GM19452 (cell line): ENCODE measurements around the gene TEC.
"Not testable (repeated sequence)": the region's sequence is repeated elsewhere in the genome, so short reads cannot be mapped to it uniquely, and the experiment has no call there.

ENCODE experiments used
- ATAC-seq: cut with Tn5 transposase; IDR thresholded peaks from one replicate; pipeline ENCODE4 v1.9.1; 2021; ENCODE audit not compliant: unreplicated experiment

TEC gene

DNA sequence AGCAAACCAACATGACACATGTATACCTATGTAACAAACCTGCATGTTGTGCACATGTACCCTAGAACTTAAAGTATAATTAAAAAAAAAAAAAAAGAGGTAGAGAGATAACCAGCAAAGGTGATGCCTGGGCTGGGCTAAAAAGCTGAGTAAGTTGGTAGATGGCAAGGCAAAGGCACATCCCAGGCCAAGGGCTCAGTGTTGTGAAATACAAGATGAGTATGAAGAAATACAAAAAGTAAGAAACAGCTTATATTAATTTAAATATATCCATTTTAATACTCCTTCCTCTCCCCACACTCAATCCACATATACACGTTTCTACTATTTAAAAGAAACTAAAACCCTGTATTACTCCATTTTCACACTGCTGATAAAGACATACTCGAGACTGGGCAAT lies 25.8 kb downstream of the TEC start:
- no peak for ATAC-seq

DNA sequence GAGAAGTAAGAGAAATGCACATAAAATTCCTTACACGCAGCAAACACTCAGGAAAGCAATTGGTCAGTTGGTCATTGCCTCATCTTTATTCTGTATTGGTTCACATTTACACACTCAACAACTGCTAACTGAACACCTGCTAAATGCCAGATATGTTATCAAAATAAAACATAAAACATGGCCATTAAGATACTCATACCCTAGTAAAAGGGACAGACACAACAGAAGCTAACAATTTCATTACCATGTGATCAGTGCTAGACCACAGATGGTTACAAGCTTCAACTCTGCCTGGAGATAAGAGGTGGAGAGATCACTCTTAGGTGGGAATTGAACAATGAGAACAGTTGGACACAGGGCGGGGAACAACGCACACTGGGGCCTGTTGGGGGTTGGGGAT lies 26.2 kb downstream of the TEC start:
- ATAC-seq, result no peak

DNA sequence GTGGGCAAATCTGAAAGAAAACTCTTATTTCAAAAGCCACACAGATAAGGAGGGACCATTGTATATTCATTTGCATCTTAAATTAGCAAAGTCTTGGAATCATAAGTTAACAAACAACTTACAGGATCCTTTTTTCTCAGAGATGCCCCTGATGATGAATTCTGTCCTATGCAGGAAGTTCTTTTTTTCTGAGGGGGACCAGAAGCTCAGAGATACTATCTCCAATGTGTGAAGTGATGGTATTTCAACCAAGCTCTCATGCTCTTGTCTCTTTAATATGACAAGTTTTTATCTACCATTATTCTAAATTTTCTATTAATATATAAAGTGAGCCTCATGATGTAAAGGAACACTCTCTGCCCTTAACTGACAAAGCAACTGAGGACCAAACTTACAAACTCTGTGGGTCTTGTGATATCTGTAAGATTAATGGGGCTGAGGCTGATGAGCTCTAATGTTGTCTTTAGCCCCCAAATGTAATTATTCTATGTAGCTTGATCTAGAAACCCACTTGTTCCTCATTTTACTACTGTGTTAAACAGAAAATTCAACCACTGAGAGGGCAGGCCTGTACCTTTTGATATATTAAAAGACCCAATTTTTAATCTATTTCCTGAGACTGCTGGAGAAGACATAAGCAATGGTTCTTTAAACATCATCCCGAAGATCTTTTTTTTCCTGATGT lies 27.0 kb downstream of the TEC start:
- no peak for ATAC-seq

DNA sequence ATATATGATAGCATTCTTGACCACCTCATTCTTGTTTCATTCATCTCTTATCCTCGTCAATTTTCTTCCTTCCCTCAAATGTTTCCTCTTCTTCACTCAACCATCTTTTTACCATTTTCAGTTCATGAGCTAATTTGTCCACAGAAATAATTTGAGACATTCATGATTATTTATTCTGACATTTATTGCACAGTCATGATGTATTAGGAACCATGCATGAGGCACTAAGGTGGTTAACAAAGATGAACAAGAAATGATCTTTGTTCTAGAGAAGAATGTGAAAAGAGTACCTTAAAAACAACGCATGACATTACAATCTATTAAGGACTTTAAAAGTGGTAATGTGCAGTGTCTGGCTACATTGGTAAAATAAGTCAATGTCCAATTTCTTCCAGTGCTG lies 27.9 kb downstream of the TEC start:
- ATAC-seq, result no peak

DNA sequence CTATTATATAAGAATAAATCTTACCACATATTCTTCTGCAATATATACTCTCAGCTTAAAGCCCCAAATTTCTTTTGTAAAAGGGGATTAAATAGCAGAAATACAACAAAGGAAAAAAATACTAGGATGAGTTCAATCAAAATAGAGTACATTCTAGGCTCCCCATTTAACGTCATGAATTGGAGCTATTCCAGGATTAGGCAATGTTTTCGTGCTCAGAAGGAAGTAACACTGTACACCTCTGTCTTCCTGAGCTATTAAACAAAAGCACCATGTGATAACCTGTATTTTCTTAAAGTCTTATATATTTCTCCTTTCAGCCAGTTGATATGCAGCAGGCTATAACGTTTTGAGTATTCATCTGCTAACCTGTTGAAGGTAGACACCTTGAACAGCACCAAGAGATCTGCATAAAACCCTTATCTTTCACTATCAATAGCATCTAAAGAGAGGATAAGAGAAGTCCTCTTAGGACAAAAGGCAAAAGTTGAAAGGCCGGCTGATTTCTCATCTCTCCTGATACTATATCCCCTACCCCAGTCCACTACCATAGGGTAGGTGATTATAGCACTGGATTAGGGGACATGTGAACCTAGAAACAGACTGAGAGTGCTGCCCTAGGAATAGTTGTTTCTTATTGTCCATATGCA lies 31.5 kb downstream of the TEC start:
- ATAC-seq, result no peak

DNA sequence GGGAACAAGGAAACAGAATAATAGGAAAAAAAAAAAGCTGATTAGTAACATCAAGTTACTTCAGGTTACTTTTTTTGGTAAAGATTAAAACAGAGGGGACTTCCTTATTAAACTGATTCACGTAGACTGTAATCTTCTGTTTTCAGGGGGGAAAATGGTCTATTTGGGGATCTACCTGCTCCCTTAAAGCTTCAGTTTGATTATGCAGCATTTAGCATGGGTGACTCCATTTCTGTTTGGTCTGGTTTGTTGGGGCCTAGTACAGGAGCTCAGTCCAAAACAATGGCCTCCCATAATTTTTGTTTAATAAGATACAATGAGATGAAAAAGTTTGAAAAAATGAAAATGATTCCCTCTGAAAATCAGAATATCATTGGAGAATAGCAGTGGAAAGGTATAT lies 34.6 kb downstream of the TEC start:
- no peak for ATAC-seq

DNA sequence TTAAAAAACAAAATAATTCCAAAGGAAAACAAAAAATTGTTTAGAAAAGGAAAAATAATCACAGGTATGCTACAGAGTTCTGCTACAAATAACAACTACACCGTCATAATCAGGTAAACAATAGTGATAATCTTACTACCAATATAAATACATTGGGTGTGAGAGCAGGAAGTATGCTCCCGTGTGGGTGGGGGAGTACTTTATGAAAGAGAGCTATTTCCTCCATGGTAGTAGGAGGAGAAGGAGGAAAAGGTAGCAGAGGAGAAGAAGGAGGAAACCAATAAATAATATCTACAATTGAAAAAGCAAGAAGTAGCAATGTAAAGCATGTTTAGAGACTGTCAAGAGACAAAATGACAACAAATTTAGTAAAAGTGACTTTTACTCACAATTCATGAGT lies 35.1 kb downstream of the TEC start:
- no peak for ATAC-seq

DNA sequence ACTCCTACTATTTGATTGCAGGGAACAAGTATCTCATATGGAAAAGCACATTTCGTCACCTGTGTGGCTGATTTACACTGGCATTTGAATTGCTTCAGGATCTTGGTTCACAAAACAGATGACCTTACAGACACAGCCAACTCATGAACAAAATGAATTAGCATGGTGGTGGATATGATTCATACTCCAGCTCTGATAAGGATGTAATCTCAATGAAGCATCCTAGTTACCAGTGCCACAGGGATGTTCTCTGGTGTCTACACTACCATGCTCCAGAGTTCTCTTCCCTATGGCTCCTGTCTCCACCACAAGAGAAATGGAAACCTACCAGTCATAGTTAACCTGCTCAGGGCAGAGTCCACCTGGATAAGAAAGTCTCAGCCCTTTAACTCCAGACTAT lies 40.7 kb downstream of the TEC start:
- ATAC-seq, result no peak

DNA sequence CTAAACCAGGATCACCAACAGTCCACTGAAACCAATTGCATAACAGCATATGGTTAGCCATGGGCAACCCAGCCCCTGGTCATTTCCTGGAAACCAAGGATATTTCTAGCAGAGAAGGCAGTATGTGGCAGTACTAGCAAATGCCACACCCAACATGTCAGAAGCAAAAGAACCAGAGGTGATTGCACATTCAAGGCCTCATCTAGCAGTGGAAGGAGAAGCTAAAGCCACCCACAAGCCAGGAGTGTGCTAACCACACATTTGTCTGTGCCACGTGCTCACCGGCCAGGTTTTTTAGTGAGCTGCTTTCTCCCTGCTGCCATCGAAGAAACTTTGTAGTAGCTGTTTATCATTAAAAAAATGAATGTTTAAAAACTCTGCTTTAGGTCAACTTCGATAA lies 42.0 kb downstream of the TEC start:
- no peak for ATAC-seq

DNA sequence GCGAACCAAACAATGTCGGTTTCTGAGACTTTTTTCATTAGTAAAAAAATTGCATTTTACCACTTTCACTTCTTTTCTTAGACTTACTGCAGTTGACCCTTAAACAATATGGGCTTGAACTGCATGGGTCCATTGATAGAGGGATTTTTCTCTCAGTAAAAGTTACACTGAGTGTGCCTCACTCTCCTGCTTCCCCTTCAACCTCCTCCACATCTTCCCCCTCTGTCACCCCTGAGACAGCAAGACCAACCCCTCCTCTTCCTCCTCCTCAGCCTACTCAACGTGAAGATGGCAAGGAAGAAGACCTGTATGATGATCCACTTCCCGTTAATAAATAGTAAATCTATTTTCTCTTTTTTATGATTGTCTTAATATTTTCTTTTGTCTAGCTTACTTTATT lies 43.4 kb downstream of the TEC start:
- no peak for ATAC-seq

DNA sequence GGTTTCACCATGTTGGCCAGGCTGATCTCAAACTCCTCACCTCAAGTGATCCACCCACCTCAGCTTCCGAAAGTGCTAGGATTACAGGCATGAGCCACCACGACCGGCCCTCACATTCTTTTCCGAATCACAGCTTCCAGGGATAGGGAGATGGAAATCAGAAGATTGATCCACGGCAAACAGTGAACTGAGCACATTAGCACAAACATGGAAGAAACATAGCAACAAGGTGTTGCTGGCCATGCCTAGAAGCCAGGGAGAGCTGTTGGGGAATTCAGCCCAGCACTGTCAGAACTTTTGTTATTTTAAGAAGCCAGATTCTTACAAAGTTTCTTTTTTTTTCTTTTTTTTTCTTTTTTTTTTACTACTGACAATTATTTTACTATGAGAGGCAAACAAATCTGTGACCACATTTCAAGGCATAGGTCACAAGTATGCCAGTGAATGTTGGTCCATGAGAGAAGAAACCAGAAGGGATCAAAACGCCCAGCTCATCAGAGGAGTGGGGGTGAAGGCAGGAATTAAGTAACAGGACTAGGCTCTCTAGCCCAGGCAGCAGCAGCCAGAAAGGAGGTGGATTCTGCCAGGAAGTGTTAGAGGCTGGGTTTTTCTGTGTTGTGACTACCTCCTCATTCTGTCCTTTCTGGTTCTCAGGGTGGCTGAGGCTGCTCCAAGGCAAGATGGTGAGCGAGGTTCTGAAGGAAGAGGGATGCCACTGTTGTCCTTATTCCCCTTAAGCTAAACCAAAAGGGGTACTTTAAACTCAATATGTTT lies 44.1 kb downstream of the TEC start:
- ATAC-seq, result no peak

DNA sequence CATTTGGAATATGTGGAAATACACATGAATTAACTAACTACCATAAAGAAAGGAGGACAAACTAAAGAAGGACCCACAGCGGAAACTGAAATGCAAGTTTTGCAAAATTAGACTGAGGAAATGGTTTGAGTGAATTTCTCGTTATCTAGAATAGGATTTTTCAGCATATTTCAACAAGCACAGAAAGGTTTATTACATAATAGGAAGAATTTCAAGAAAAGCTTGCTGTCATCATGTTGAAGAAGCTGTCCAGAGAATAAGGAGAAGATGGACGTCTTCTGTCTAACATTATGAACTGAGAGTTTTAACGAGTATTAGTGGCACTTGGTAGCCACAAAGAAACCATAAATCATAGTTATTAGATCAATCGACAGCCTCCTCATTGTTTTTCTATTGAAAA lies 45.0 kb downstream of the TEC start:
- no peak for ATAC-seq

DNA sequence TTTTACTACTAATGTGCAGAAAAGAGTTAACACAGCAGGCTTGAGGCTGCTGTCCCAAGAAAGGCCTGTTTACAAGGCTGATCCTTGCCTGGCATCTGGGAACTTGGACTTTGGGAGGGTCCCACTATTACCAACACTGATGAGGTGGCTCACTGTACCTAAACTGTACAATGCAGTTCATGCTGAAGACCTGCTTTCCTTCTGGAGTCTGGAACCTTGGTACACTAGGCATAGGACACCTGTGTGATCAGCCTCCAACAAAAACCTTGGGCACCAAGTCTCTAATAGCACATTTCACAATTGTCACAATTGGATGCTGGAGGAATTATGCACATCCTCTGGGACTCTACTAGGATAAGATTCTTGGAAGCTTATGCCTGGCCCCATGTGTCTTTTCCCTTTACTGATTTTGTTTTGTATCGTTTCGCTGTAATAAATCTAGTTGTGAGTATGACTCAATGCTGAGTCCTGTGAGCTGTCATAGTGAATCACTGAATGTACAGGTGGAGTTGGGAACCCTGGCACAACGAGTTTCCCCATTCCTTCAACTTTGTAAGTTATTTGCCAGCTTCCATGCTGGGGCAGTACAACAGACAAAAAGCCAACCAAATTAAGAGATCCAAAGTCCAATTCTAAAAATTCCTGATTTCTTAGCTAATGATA lies 45.9 kb downstream of the TEC start:
- ATAC-seq, result no peak

DNA sequence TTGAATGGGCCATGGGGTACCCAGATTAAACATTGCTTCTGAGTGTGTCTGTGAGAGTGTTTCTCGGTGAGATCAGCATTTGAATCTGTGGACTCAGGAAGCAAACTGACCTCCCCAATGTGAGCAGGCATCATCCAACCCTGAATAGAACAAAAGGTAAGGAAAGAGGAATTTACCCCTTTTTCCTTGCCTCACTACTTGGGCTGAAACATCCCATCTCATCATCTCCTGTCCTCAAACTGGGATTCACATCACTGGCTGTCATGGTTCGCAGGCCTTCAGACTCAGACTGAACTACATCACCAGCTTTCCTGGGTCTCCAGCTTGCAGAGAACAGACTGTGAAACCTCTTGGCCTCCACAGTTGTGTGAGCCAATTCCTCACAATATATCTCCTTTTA lies 47.1 kb downstream of the TEC start:
- ATAC-seq, result no peak

DNA sequence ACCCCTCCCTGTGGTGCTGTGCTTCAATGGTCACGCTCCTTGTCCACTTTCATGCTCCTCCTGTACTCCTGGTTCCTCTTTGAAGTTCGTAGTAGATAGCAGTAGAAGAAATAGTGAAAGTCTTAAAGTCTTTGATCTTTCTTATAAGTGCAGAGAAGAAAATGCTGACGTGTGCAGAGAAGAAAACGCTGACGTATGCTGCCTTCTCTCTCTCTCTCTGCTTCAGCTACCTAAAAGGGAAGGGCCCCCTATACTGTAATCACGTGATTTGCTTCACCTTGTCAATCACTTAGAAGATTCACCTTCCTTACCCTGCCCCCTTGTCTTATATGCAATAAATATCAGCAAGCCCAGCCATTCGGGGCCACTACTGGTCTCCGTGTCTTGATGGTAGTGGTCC lies 50.2 kb downstream of the TEC start:
- ATAC-seq, result not testable (repeated sequence)

DNA sequence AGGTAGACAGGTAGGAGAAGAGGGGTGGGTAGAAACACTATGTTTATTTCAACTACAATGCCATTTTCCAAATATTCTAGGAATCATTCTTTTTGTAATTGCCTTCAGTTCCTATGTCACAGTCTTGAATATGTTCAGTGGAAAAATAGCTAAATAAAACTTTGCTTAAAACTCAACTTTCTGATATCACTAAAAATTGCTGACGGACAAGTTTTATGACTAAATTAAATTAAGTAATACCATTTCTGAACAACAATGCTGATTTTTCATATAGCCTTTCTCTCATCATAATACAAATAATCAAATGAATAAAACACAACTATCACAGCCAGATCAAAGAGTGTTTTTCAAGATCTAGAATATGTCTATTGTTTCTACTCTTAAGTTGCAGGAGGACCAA lies 53.1 kb downstream of the TEC start:
- ATAC-seq, result no peak

DNA sequence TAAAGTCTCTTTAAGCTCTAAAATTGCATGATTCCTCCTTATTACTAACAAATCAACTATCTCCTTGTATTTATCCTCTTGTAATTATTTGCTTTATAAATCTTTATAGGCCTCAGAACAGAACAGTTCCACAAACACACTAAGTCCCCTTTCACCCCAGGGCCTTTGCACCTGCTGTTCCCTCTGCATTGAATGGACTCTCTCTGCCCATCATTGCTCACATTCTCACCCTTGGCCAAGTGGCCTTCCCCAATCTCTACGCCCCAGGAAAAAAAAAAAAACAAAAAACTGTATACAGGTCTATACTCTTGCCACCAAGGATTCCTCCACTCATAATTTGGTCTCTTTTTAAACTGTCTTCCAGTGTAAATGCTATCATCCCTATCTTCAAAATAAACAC lies 53.7 kb downstream of the TEC start:
- no peak for ATAC-seq

DNA sequence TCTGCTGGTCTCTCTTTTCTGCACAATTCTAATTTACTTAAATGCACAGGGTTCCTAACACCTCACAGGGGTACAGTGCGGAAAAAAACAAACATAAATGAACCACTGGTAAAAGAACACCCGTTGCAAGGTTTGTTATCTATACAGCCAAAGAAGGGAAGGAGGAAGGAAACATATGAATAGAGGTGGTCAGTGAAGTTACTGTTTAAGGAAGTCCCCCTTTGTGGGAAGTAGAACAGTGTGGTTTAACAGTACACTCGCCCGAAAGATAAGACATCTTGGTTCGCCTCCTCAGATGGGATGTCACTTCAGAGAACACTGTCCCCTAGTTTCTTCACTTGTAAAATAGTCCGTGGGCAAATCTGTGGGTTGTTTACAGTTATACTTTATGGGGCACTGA lies 57.5 kb downstream of the TEC start:
- ATAC-seq, result peak; percentile 83

DNA sequence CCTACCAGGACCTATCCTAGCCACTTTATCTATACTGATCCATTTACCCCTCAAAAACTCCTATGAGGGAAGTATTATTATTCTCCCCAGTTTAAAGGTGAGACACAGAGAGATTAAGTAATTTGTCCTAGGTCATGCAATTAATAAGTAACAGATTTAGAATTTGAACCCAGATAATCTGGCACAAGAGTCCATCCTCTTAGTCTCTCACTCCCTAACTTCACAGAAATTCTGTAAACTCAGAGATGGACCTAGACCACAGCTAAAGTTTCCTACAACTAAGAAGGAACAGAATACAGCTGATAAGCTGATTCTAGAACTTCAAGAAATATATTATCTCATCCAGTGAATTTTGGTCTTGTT lies 58.7 kb downstream of the TEC start:
- no peak for ATAC-seq

DNA sequence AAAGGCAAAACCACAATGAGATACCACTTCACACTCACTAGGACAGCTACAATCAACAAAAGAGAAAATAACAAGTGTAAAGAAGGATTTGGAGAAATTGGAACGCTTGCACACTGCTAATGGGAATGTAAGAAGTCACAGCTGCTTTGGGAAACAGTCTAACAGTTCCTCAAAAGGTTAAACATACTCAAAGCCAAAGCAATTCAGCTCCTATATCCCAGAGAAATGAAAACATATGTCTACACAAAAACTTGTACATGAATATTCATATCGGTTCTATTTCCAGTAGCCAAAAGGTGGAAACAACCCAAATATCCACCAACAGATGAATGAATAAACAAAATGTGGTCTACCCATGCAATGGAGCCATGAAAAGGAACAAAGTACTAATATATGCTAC lies 64.0 kb downstream of the TEC start:
- no peak for ATAC-seq

DNA sequence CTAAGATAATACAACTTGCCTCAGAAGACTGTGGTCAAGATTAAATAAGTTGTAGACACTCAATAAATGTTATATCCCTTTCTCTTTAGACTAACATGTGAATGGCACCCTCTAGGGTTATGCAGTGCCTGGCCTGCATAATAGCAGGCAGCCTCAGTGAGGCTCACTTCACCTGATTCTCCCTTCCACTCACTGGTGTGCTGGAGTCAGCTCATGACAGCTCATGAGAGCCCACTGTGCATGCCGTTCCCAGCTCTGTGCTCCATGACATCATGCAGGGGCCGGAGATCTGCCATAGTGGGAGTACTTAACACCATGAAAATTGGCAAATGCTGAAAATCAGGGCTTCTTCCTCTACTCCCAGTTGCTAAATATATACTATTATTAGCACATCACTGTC lies 64.5 kb downstream of the TEC start:
- no peak for ATAC-seq

DNA sequence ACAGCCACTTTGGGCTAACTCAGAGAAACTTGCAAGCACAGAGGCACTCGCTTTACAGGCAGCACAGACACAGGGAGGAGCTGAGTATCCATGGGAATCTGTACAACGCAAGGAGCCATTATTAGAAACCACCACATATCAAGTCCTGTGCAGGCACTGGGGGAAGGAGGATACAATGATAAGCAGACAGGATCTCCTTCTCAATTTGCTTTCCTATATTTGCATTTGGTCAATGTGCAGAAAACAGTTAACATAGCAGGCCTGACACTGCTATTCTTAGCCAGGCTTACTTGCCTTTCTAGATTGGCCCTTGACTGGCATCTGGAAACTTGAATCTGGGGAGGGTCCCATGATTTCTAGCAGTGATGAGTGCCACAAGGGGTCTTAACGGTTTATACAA lies 65.8 kb downstream of the TEC start:
- peak; percentile 42 for ATAC-seq
